Activated T-cell treated with anti-CD3 and anti-CD28 coated beads for 48 hours (primary cell): ENCODE data around the gene SHISAL1.
"Not testable (repeated sequence)": the region's sequence is repeated elsewhere in the genome, so short reads cannot be mapped to it uniquely, and the experiment has no call there.

ENCODE experiments used
- DNase-seq: peaks from one replicate; pipeline ENCODE4 v3.0.0-alpha.2; 2020; ENCODE audit warnings: low read depth

The SHISAL1 gene

GRCh38 chr22:44328326-44328725, 15.6 kb upstream of the SHISAL1 start:
- DNase-seq, result no peak

DNA sequence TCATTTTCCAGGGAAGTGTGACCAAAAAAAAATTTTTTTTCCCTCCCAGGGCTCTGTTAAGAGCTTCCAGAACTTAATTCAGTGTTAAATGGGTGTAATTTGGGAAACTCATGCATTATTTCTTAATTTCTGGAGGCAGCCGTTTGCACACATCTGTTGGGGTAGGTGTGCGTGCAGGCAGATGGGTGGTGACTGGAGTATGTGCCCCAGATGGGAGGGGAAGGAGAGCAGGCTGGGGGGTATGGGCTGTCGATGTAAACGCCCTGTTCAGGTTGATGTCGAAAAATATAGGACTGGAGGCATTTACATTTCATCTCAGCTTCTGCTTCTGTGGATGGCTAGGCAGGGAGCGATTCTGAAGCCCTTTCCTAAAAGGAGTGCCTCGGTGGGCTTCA, 13.7 kb upstream of the SHISAL1 start:
- no peak for DNase-seq

- no peak for DNase-seq
Observed at GRCh38 chr22:44325718-44326490, 13.2 kb upstream of the SHISAL1 start.

DNA sequence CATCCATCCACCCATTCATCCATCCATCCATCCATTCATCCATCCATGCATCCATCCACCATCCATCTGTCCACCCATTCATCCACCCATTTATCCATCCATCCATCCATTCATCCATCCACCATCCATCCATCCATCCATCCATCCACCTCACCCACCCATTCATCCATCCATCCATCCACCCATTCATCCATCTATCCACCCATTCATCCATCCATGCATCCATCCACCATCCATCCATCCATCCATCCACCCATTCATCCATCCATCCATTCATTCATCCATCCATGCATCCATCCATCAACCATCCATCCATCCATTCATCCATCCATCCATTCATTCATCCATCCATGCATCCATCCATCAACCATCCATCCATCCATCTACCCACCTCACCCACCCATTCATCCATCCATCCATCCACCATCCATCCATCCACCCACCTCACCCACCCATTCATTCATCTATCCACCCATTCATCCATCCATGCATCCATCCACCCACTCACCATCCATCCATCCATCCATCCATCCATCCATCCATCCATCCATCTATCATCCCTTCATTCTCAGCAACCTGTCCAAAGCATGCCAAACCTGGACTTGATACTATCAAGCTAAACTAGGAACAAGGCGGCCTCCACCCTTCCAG, 10.5 kb upstream of the SHISAL1 start:
- DNase-seq, result not testable (repeated sequence)

DNA sequence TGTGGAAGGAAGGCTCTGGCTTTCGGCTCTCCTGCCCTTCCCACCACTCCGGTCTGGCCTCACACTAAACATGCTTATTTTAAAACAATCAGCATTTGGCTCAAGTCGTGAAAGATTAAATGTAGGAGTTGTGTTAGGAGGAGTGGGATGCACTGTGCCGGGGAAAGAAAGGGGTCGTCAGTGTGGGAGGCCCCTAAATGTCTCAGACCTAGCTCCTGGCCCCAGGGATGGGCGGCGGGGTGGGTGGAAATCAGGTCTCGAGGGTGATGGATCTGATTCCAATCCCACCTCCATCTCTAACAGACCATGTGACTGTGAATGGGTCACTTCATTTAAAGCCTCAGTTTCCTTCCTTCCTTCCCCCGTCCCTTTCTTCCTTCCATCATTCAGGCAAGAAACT, 6.9 kb upstream of the SHISAL1 start:
- no peak for DNase-seq

GRCh38 chr22:44318751-44319150, 6.0 kb upstream of the SHISAL1 start:
- DNase-seq, result no peak

GRCh38 chr22:44317886-44318637, 5.3 kb upstream of the SHISAL1 start:
- DNase-seq, result no peak

GRCh38 chr22:44317123-44317444, 4.3 kb upstream of the SHISAL1 start:
- no peak for DNase-seq

DNA sequence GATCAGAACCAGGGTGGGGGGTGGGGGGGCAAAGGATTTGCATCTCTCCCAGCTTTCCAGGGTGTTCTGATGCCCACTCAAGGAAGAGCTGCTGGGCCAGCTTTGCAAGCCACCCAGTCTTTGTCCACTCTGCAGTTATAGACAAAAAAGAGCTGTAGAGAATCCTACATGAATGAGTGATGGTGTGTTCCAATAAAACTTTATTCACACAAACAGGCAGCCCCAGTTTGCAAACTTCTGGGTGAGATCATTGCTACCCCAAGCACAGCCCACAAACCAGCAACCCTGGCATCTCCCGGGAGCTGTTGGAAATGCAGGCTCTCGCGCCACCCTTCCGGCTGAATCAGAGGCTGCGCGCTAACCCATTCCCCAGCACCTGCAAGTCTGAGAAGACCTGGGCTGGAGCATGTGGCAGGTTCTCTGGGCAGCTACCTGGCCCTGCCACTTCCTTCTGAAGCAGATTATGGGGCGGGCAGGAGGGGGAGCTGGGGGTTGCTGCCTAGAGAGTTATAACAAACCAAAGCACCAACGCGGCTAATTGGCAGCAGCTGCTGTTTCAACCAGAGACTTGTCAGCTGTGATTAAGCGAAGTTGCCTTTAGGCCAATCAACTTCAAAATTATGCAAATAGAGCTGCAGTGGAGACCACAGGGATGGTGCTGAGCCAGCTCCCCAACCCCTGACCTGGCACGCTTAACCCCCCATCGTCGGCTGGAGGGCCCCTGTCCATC, 3.8 kb upstream of the SHISAL1 start:
- DNase-seq, result no peak

DNA sequence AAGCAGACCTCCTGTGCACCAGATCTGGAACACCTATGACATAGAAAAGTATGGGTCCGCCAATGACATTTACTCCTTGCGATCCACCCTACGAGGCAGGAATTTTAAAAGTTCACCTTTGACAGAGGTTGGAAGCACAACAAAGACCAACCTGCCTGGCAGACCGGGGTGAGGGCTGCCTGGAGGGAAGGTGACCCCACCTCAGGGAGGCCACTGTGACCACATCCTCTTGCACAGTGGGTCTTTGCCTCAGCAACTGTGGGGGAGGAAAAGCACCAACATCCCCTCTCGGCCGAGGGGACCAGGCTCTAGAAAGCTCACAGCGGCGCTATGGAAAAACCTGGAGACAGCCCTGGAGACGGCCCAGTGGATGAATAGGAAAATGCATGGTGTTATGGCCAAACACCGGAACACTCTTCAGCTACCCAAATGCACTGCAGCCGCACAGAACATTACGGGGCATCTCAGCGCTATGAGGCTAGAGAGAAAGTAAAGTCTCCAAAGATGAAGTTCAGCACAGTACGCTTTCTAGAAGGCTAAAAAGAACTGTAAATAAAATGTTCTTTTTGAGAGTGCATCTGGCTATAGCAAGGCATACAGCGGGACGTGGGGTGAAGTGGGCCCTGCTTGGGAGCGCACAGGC, 1.8 kb upstream of the SHISAL1 start:
- DNase-seq, result no peak

- no peak for DNase-seq
Observed at GRCh38 chr22:44313385-44314006, 745 bp upstream of the SHISAL1 start.

- no peak for DNase-seq
Observed at GRCh38 chr22:44311855-44312170, 938 bp downstream of the SHISAL1 start.

DNA sequence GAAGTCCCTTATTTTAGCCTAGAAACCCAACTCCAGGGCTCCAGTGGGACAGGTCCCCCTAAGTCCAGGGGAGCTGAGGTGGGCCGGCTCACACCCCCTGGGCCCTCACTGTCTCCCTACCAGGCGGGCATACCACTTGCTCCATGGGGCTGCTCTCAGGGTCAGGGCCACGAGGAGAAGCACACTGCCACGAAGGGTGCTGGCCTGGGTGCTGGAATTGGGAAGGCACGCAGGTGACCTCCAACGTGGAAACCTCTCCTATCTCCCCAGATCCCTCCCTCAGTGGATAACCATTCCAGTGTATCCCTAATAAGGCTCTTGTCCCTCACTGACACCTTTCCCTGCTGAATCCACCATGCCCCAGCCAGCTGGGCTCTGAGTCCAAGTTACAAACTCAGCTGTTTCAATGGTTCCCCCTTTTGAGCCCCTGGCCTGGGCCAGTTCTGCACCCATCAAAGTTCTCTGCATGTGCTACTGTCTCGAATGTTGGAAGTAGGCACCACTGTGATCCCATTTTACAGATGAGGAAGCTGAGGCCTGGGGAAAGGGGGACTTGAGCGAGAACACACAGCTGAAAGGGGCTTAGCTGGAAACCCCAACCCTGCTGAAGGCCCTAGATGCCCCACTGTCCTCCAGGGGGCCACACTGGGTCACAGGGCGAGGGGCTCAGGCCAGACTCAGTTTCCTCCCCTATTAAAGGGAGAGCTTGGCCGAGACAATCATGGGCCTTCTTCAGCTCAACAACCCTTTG, 1.5 kb downstream of the SHISAL1 start:
- DNase-seq, result no peak

GRCh38 chr22:44309647-44310046, 3.1 kb downstream of the SHISAL1 start:
- no peak for DNase-seq

DNA sequence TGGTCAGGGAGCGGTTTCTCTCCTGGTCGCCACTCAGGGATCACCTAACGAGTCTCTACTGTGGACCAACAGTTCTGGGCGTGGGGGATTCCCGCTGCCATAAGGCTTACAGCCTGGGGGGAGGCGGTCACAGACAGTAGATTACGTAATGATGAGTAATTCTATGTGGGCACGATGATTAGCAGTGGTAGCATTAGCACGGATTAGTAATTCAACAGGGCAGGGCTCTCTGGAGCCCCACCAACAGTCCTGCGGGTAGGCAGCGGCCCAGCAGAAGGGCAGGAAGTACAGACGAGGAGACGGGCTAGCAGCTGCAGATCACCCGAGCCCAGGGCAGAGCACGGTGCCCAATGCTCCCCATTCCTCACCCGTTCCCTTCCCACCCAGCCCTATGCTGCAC, 3.6 kb downstream of the SHISAL1 start:
- no peak for DNase-seq

DNA sequence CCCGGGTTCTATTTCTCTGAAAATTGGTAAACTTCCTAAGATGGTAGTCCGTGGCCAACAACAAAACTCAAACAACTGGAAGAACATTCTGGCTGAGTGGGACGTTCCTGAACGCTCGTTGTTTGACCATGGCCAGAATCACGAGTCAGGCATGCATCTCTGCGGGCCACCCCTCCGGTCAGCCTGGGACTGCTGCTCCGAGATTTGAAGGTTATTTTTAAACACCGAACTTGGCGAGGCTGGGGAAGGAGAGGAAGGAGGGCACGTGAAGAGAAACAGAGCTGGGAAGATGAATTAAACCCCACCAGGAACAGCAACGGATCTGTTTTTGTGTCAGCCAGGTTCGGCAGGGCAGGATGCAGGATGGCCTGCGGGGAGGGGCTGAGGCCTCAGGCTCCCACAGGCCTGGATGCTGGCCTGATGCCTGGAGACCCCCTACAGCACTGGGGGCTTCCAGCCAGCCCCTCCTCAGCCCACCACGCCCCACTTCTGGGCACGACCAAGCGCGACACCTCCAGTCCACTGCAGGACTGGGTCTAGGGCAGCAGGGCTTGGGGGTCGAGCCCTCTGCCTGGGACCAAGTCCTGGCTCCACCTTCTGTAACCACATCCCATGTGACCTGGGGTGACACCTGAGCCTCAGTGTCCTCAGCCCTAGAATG, 5.1 kb downstream of the SHISAL1 start:
- DNase-seq, result no peak

DNA sequence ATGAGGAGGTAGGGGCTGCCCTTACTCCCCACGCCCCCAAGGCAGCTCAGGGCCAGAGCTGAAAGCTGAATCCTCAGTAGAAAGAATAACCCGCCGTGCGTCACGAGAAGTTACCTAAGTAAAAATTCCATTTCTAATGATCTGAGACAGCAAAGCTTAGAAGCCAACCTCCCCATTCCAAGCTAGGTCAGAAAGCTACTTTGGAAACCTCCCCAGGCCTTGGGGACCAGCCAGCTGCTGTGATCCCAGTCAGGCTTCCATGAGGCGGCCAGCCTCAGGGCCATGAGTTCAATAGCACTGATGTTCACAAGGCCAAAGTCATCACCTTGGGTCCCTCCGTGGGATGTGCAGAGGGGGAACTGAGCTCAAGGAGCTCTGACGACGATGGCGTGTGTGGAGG, 6.9 kb downstream of the SHISAL1 start:
- no peak for DNase-seq

DNA sequence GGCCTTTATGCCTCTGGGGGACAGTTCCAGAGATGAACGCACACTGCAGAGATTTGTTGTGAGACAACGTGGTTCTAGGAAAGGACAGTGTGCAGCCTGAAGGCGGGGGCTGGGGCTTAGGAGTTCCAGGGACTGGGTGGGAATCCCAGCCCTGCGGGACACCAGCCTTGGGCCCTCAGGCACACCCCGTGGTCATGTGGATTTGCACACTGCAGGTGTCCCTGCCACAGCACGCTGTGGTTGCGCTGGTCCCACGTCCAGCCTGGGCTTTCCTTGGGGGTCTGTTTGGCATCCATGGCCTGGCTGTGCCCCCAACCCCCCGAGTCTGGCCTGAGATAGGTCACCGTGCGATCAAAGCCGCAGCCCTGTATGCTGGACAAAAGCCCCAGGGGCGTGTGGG, 7.3 kb downstream of the SHISAL1 start:
- DNase-seq, result no peak

GRCh38 chr22:44304911-44305310, 7.8 kb downstream of the SHISAL1 start:
- no peak for DNase-seq

DNA sequence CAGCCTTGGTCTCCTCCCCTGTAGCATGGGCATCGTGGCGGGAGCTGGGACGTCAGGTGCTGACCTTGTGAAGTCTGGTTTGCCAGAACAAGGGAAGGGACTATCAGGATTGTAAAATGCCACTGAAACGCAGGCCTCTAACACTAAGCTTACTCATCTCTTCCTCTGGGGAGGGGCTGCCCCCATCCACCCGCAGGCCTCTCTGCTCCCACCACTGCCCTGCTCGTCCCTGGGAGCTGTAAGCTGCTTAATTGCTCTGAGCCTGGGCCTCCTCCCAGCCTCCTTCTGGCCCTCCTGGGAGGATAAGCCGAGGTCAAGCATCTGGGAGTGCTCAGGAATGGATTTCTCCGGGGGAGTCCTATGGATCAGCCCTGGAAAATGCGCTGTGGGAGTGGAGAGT, 8.4 kb downstream of the SHISAL1 start:
- DNase-seq, result no peak

GRCh38 chr22:44302363-44302762, 10.4 kb downstream of the SHISAL1 start:
- not testable (repeated sequence) for DNase-seq
